Head of caudate nucleus (tissue), 42 donors: Measurements from ENCODE around the gene NFYC.

Experiments used
- DNase-seq, 42 donors: peaks; one replicate each; pipeline versions ENCODE4 v3.0.0 to v3.0.0-alpha.2; 2020 to 2021; ENCODE audit warnings: mixed read lengths in 7 of 42
- intact Hi-C: fragments of 100-400 bp; cut with DNase I; formaldehyde crosslinking; loops from one replicate; pipeline ENCODE4 v1.15.0; 2022

The NFYC gene

DNA sequence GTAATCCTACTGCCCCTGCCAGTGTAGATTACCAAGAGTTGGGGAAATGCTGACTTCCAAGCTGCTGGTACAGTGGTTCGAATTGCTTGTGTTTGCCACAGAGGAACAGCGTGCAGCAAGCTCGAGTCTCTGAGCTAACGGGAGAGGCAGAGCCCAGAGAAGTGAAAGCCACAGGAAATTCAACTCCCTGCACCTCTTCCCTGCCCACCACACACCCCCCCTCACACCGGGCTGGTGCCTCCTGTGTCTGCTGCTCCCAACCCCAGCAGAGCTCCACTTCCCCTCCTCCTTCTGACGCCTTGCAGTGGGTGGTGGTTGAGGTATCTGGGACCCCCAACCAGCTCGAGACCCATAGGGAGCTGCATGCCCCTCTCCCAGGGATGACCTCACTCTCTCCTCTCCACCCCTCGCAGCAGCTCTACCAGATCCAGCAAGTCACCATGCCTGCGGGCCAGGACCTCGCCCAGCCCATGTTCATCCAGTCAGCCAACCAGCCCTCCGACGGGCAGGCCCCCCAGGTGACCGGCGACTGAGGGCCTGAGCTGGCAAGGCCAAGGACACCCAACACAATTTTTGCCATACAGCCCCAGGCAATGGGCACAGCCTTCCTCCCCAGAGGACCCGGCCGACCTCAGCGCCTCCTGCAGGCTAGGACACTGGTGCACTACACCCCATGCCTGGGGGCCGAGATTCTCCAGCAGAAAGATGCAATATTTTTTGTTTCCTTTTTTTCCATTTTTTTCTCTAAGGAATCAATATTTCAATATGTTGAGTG is 79.0 kb downstream of the NFYC start:
- intact Hi-C loops, result no loop called here

DNA sequence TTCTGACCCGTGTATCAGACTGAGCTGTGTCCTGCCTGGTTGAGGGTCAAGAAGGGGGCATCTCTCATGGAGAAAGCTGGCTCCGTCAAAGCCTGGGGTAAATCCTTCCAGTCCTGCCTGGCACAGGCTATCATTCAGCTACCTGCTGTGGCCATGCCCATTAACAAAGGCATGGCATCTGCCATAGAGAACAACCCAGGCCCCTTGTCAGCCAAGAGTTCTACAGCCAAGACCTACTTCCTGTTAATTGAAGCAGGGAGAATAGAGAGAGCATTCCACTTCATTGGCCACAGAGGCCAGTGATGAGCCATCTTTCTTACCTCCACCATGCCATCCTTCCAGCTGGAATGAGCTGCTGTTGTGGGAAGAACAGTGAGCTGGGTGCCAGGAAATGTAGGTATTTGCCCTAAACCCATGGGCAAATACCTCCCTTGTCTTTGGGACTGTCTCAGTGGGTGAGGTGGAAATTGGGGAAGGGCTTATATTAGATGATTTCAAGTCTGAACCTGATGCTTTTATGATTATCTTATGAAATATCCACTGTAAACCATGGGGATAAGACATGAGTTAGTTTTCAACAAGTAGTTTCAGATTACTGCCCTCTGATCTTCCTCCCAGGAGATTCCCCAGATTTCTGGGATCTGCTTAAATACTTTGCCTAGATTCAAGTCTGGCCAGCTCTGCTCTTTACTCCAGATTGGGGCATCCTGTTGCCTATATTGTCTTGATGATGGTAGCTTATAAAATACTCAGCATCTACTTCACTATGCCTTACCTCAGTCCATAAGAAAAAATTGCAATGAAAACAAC is 80.8 kb downstream of the NFYC start:
- no peak for DNase-seq
- intact Hi-C loops, result no loop called here

More for the DNA sequence above, 79.0 kb downstream of the NFYC start:
- no peak for DNase-seq

DNA sequence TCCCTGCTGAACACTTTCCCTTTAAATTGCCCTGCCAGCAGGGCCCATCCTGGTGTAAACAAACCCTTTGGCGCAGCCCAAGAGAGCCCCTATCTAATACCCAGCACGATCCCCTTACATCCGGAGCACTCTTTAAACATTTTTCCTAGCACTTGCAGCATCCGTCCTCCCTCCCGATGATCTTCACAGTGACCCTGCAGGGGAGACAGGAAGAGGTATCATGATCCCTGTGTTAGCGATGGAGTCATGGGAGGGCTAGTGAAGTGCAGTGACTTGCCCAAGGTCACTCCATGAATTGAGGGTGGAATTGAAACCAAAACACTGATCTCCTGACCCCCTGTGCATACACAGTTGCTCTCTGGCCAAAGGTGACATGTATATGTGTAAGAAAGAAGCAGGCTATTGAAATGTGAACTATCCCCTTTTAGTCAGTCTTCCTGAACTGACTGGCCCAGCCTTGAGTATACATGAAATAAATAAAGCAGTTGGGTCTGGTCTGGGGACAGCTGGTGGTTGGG is 82.3 kb downstream of the NFYC start:
- DNase-seq, result no peak
- intact Hi-C loops, result no loop called here

DNA sequence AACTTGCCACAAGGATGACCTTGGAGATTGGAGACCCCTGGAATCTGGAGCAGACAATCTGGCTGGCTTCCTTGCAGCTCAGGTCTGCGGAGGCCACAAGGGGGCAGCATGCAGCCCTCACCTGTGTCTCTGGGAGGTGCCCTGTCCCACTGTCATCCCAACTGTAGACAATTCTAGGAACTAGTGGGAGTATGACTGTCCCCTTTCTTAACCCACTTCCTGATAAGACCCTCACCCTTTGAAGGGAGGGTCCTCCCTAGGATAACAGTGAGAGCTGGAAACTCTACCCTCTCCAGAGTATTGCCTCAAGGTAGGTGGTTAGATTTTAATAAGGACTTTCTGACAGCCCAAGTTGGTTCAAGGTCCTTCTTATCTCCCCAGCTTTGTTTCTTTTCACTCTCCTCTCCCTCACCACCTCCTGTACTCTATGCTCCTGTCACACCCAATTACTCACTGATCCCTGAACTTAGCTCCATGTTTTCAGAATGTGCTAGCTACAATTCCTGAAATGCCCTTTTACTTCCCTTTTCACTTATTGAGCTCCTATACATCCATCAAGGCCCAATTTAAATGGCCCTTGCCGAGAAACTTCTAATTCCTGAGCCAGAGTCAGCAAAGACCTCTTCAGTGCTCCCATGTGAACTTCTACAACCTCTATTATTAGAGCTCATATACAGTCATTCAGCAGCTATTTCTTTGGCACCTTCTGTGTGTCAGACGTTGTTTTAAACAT is 82.9 kb downstream of the NFYC start:
- intact Hi-C loops, result no loop called here
- DNase-seq, result peak in 39 of 42 donors; percentile 33 to 83 (median 67)

DNA sequence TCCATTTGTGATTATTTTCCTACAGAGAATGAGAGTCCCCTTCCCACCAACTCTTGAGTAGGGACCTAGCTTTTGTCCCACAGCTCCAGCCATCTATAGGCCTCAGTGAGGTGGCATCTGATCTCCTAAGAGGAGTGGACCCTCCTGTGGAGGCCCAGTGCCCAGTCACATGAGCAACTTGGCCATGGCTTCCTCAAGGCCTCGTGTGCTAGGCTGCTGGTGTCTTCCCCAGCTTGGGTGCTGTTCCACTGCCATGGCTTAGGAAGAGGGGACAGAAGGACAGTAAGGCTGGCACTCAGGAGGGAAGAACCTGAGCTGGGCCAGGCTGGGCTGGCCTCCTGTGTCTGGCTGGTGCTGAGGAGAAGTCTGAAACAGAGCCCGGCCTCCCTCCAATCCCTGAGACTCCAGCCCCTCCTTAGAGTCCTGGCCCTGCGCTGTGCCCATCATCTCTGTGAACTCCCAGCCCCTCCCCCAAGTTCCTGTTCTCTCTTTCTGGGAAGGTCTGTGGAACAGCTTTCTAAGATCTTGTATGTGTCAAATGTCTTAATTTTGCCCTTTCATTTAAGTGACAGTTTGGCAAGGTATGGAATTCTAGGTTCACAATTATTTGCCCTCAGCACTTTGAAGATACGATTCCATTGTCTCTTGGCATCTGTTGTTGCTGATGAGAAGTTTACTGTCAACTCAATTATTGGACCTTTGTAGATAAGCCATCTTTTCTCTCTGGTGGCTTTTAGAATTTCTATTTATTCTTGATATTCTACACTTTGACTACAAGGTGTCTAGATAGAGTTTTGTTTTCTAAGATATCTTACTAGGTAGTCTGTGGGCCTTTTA is 85.0 kb downstream of the NFYC start:
- no peak for DNase-seq
- intact Hi-C loops, result no loop called here

DNA sequence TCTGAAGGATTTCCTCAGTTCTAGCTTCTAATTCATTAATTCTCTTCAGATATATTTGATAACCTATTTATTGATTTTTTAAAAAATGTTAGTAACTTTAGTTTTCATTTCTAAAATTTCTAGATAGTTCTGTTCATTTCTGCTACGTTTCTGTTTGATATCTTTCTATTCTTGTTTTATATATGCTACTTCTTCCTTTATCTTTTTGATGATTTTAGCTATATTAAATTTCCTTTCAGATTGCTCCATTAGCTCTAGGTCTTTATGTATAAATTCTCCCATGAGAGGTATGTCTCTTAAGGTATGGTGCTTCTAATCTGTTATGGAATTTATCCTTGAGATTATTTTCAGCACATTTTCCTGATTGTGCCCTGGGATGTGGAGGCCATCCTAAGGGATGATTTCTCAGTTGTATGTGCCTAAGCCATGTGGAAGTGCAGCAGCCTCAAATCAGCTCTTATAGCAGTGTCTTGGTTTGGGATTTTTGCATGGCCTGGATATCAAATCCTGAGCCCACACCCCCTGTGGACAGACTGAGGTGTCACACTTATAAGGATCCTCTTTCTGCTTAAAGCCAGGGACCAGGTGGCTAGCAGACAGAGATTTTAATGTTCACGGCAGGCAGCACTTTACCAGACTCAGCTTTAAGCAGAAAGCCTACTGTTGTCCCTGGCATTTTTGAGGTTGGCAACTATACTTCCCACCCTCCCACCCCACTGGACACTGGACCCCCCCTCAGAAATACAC is 85.9 kb downstream of the NFYC start:
- DNase-seq, result no peak
- intact Hi-C loops, result no loop called here

DNA sequence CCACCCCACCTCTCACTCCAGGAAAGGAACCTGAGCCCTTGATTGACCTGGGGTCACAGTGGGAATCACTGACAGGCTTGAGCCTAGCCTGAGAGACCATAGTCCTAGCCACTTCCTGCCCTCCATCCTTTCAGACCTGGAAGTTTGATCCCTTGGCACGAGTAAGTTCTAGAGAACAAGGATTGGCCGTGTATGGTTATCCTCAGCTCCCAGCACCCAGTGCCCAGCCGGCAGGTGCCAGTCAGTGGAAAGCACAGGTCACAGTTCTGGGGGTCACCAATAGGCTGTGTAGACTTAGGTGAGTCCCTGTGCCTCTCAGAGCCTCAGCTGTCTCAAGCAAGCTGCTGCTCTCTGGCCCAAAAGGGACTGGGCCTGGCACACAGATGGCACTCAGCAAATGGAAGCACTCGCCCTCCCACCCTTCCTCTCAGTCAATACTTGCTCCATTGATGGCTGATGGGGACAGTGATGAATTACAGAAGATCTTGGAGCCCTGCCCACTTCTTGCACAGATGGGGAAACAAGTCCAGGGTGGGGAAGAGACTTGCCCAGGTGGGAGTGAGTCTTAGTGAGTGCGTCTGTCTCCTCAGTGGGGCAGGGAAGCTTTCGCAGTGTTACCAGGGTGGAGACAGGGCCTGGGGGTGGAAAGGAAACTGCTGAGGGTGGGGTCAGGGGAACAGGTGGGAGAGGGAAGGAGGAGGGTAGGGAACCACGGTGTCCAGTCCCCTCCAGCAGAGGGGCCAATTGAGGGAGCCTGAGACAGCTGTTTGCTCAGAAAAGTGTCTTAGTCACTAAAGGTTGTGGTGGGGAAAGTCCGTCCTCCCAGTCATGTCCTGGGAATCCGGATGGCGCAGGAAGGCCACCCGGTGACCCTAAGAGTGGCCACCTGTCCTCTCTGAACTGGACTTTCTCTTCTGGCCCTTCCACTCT is 89.4 kb downstream of the NFYC start:
- no peak for DNase-seq
- intact Hi-C loops, result loop anchor here (2.0 kb wide), 1 partner anchor 68 kb away; no protein-coding TSS in a partner anchor

DNA sequence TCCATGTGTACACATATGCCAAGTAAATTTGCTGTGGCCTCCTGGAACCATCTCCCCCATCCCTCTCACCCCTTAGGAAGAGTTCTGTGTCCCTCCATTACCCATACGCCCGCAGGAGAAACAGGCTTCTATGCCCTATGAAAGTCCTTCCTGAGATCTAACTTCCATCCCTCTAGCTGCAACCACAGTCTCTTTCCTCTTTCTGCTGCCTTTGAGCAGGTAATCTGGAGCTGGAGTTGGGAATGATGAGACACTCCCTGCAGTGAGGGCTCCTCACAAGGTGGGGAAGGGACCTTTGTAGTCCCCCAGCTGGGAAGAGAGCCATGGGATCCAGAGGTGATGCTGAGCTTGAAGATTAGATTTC is 90.1 kb downstream of the NFYC start:
- intact Hi-C loops, result loop anchor here (2.0 kb wide), 1 partner anchor 67 kb away; no protein-coding TSS in a partner anchor
- no peak for DNase-seq

DNA sequence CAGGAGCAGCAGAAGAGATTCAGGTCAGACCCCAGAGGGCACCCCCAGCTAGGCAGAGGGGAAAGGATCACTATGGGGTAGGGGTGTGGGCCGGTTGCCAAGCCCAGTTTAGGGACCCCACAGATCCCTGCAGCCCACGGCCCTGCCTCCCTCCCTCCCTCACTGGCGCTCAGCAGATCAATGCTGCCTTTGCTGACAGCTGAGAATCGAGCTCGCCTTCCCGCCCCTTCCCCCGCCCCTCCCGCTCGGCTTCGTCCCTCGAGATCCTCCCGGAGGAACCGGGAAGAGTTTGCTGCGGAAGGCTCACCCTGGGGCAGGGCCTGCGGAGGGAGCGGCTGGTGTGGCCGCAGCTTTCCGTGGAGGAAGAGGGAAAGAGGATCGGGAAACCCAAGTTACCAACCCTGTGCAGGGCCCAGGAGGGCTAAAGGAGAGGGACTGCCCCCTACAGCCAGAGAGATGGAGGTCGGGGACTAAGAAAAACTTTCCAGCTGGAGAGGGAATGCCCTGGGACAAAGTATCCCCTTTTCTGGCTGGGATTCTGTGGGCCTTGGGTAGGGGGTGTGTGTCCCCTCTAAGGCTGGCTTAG is 91.0 kb downstream of the NFYC start:
- peak in 1 of 42 donors; percentile 24 for DNase-seq
- intact Hi-C loops, result no loop called here

DNA sequence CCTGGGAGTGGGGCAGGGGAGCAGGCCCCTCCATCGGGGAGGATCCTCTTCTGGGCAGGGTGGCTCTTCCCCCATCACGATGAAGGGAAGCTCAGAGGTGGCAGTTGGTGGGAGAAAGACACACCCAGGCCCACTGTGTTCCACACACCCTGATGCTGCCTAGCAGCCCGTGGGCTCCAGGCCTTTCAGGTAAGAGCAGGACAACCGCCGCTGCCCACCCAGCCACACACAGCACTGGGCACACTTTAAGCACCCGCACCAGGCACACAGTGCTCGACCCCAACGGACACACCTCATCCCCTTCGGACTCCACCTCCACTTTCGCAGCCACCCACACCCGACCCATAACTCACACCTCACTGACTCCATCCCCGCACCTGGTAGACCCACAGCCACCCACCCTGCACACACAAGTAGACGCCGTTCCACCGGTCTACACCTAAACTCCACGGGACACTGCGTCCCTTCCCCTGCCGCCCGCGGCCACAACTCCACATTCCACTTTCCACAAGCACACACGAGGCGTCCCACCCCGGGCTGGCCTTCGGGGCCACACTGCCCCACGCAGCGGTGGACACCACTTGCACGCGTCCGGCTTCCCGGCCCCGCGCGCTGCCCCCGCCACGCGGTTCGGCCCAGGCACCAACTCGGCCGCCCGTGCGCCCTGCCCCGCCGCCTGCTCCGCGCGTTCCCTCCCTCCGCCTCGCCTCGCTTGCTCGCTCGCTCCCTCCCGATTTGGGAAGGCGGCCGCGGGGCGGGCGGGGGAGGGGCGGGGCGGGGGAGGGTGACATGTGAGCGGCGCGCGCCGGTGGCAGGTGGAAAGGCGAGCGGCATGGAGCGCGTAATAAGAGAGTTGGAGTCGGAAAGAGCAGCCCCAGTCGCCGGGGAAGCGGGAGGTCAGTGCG is 91.7 kb downstream of the NFYC start, which contains the start of gene KCNQ4:
KCNQ4 (plus strand) TSS at position 787 of the 905 bp plus-strand sequence. CDS start 307 bp downstream, outside the sequence.
- intact Hi-C loops, result no loop called here
- DNase-seq, result peak in 39 of 42 donors; percentile 24 to 81 (median 56)

DNA sequence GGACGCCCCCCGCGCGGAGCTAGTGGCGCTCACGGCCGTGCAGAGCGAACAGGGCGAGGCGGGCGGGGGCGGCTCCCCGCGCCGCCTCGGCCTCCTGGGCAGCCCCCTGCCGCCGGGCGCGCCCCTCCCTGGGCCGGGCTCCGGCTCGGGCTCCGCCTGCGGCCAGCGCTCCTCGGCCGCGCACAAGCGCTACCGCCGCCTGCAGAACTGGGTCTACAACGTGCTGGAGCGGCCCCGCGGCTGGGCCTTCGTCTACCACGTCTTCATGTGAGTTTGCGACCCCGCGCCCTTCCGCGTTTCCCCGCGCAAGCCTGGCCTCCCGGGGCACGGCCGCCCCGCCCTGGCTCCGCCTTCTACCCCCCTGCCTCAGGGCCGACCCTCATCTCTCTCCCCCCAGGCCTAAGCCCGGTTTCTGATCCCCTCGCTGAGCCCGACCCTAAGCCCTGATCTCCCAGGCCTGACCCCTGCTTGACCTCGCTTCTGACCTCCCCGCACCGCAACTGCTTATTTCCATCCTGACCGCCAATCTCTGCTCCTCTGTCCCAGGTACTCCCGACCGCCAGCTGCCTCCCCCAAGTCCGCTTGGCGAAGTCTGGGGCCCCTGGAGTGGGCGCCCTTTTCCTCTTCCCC is 92.8 kb downstream of the NFYC start:
- peak in 2 of 42 donors; percentile 22 to 47 for DNase-seq
- intact Hi-C loops, result no loop called here

DNA sequence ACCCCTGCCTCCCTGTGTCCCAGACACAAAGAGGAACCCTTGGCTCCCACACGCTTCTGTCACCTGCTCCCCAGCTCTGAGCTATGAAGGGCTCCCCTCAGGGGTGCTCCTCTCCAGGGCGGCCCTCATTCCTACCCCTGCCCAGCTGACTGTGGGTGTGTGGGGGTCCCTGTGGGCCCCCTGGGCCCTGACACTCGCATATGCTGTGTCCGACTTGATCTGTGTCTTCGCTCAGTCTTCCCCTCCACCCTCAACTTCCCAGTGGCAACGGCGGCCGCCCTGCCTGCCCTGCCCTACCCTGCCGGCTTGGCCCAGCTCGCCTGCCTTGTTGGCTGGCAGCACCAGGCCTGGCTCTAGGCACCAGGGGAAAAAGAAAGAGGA is 93.3 kb downstream of the NFYC start:
- intact Hi-C loops, result no loop called here
- DNase-seq, result peak in 3 of 42 donors; percentile 30 to 49 (median 35)

DNA sequence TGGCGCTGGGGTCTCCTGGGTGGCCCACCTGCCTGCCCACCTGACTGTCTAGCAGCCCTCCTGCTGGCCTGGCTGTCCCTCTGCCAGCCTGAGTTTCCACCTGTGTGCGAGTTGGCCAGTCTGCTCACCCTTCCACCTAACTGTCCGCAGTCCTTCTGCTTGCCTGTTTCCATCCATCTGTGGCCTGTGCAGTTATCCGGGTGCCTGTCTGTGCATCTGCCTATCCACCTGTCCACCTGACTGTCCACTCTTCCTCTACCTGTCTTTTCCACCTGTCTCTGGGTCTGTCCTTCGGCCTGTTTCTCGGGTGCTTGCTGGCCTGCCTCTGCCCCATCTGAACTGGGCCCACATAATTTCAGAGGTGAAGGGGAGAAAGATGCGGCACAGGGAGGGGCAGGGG is 93.9 kb downstream of the NFYC start:
- intact Hi-C loops, result no loop called here
- DNase-seq, result no peak

DNA sequence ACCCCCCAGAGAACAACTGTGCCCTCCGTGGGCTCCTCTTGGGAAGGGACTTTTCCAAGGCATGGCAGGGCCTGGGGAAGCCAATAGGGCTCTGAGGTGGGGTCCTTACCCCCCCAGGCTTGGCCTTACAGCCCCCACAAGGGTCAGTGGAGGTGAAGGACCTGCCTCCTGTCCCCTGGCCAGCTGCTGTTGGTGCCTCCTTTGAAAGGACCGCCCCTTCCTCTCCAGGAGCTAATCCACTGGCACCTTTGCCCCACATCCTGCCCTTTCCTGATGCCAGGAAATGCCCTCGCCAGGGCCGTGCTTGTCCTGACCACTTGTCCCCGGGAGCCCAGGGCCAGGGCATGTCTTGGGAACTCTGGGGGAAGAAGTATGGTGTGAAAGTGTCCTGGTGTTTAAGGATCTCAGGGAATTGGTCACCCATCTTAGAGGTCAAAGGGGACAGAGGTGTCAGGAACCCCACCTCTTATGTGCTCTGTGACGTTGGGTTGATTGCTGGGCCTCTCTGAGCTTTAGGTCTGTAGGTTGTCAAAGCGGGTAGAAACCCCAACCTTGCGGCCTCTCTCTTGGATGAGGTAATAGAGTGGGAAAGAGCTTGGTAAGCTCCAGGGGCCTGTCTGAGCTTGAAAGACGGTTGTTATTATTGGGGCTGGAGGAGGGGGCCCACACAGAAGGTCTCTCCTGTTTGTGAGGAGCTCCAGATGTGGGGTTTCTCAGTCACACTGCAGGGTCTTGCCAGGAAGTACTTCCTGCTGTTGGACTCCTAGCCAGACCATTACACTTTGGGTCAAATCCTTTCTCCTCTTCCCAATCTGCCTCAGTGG is 94.9 kb downstream of the NFYC start:
- no peak for DNase-seq
- intact Hi-C loops, result no loop called here
